HG03095 (cell line): Measurements from ENCODE around the gene SHISA6.

Experiments
- ATAC-seq: cut with Tn5 transposase; IDR thresholded peaks from one replicate; pipeline ENCODE4 v1.9.1; 2021; ENCODE audit warnings: moderate library complexity; ENCODE audit not compliant: unreplicated experiment

The SHISA6 gene

GRCh38 chr17:11430751-11431150, 189.7 kb downstream of the SHISA6 start:
- no peak for ATAC-seq

GRCh38 chr17:11438673-11439072, 197.7 kb downstream of the SHISA6 start:
- ATAC-seq: no peak

- no peak for ATAC-seq
Observed at GRCh38 chr17:11441004-11441403, 200.0 kb downstream of the SHISA6 start.

GRCh38 chr17:11446316-11446715, 205.3 kb downstream of the SHISA6 start:
- ATAC-seq: no peak

GRCh38 chr17:11454096-11454495, 213.1 kb downstream of the SHISA6 start:
- ATAC-seq: no peak

GRCh38 chr17:11458279-11458678, 217.3 kb downstream of the SHISA6 start:
- ATAC-seq: no peak

GRCh38 chr17:11459861-11460331, 218.9 kb downstream of the SHISA6 start:
- ATAC-seq: no peak

GRCh38 chr17:11461993-11462548, 221.1 kb downstream of the SHISA6 start:
- no peak for ATAC-seq

- no peak for ATAC-seq
Observed at GRCh38 chr17:11467639-11468038, 226.6 kb downstream of the SHISA6 start.

GRCh38 chr17:11485336-11486100, 244.5 kb downstream of the SHISA6 start:
- no peak for ATAC-seq

GRCh38 chr17:11486101-11486867, 245.3 kb downstream of the SHISA6 start:
- no peak for ATAC-seq

- no peak for ATAC-seq
Observed at GRCh38 chr17:11486868-11487310, 245.9 kb downstream of the SHISA6 start.

- no peak for ATAC-seq
Observed at GRCh38 chr17:11487469-11487868, 246.5 kb downstream of the SHISA6 start.

GRCh38 chr17:11488407-11488806, 247.4 kb downstream of the SHISA6 start:
- ATAC-seq: no peak

GRCh38 chr17:11490171-11490755, 249.2 kb downstream of the SHISA6 start:
- no peak for ATAC-seq

GRCh38 chr17:11492511-11492910, 251.5 kb downstream of the SHISA6 start:
- ATAC-seq: no peak

GRCh38 chr17:11493936-11494335, 252.9 kb downstream of the SHISA6 start:
- no peak for ATAC-seq

GRCh38 chr17:11495613-11496012, 254.6 kb downstream of the SHISA6 start:
- ATAC-seq: no peak

GRCh38 chr17:11499881-11500280, 258.9 kb downstream of the SHISA6 start:
- ATAC-seq: no peak

- ATAC-seq: no peak
Observed at GRCh38 chr17:11503308-11504035, 262.5 kb downstream of the SHISA6 start.

- ATAC-seq: no peak
Observed at GRCh38 chr17:11506635-11507034, 265.6 kb downstream of the SHISA6 start.
